Activated T-helper 1 cell treated with Interleukin-2 at 50 U/mL for 16 hours (primary cell): ENCODE measurements around the gene GPR183.

ENCODE experiments used
- DNase-seq: peaks from one replicate; pipeline ENCODE4 v3.0.0-alpha.2; 2020; ENCODE audit warnings: low read depth

Gene GPR183

GRCh38 chr13:99307247-99307646 lies at the start of gene GPR183:
Gene GPR183, minus strand, starts transcription at chr13:99307399. Its CDS starts 11,254 bp downstream, at chr13:99296145.
- no peak for DNase-seq

- DNase-seq = peak; percentile 29
Observed at GRCh38 chr13:99356262-99357091, 49.3 kb upstream of the GPR183 start.

- DNase-seq = no peak
Observed at GRCh38 chr13:99356012-99356261, 48.7 kb upstream of the GPR183 start.

GRCh38 chr13:99355267-99356011 lies 48.2 kb upstream of the GPR183 start:
- no peak for DNase-seq

- no peak for DNase-seq
Observed at GRCh38 chr13:99354371-99354951, 47.3 kb upstream of the GPR183 start.

- no peak for DNase-seq
Observed at GRCh38 chr13:99353836-99354235, 46.6 kb upstream of the GPR183 start.

- DNase-seq = no peak
Observed at GRCh38 chr13:99353246-99353600, 46.0 kb upstream of the GPR183 start.

GRCh38 chr13:99352351-99353245 lies 45.4 kb upstream of the GPR183 start:
- no peak for DNase-seq

- DNase-seq = no peak
Observed at GRCh38 chr13:99351772-99352171, 44.6 kb upstream of the GPR183 start.

- no peak for DNase-seq
Observed at GRCh38 chr13:99350191-99350590, 43.0 kb upstream of the GPR183 start.

- no peak for DNase-seq
Observed at GRCh38 chr13:99347911-99348451, 40.8 kb upstream of the GPR183 start.

GRCh38 chr13:99347335-99347878 lies 40.2 kb upstream of the GPR183 start:
- DNase-seq = no peak

- no peak for DNase-seq
Observed at GRCh38 chr13:99346335-99347042, 39.3 kb upstream of the GPR183 start.

GRCh38 chr13:99345345-99345744 lies 38.1 kb upstream of the GPR183 start:
- no peak for DNase-seq

GRCh38 chr13:99344610-99345208 lies 37.5 kb upstream of the GPR183 start:
- DNase-seq = no peak

- no peak for DNase-seq
Observed at GRCh38 chr13:99342723-99343315, 35.6 kb upstream of the GPR183 start.

GRCh38 chr13:99341969-99342722 lies 34.9 kb upstream of the GPR183 start:
- no peak for DNase-seq

- no peak for DNase-seq
Observed at GRCh38 chr13:99340638-99341037, 33.4 kb upstream of the GPR183 start.

- DNase-seq = peak; percentile 42
Observed at GRCh38 chr13:99339736-99340397, 32.7 kb upstream of the GPR183 start.
